PC-9 (cell line): ENCODE results near the gene IPPK. TPM values are rescaled to one million over a fixed set of nuclear protein-coding genes. Genes with fewer than 3 reads are reported as not detected.

ENCODE experiments used
- BruUV-seq: library from RNA; stranded (reverse); fragments of 400-500 nt; replicated peaks from 2 replicates; lab custom pipeline; 2021; lab: Mats Ljungman, UMichigan
- CTCF ChIA-PET: fragments of 300-600 bp; sonication (Branson Sonifier 250); formaldehyde crosslinking; loops from one replicate; lab custom pipeline; 2022; ENCODE audit warnings: antibody characterized with exemption; lab: Charles Lee
- POLR2A ChIA-PET: fragments of 300-600 bp; sonication (Branson Sonifier 250); formaldehyde crosslinking; loops from one replicate; lab custom pipeline; 2022; ENCODE audit warnings: antibody characterized with exemption; ENCODE audit not compliant: unreplicated experiment; lab: Charles Lee
- DNase-seq, 2 experiments: peaks; one replicate each; pipeline versions ENCODE4 v3.0.0 to v3.0.0-alpha.2; 2015 to 2022; ENCODE audit warnings: mixed read lengths in 1 of 2
- H2AFZ ChIP-seq: fragments of 200-600 bp; sonication (generic); 2 replicates; pipeline ENCODE4 v1.8.1; 2017; ENCODE audit warnings: antibody characterized with exemption
- H3F3A ChIP-seq: fragments of 200-600 bp; sonication (generic); 2 replicates; pipeline ENCODE4 v1.8.1; 2017; ENCODE audit warnings: antibody characterized with exemption, mild to moderate bottlenecking, low read depth; ENCODE audit not compliant: insufficient read depth
- H3K27ac ChIP-seq: fragments of 200-600 bp; sonication (generic); 2 replicates; pipeline ENCODE4 v1.6.1; 2016; ENCODE audit warnings: mixed run types
- H3K27me3 ChIP-seq: fragments of 200-600 bp; sonication (generic); 2 replicates; pipeline ENCODE4 v1.6.1; 2016; ENCODE audit warnings: low read depth, mixed run types; ENCODE audit not compliant: insufficient read depth
- H3K36me3 ChIP-seq: fragments of 200-600 bp; sonication (generic); 2 replicates; pipeline ENCODE4 v1.6.1; 2016; ENCODE audit warnings: low read depth, mixed run types
- H3K4me1 ChIP-seq: fragments of 200-600 bp; sonication (generic); replicated peaks from 2 replicates; pipeline ENCODE4 v1.6.1; 2016; ENCODE audit warnings: mixed run types; ENCODE audit not compliant: insufficient read depth
- H3K4me2 ChIP-seq: fragments of 200-600 bp; sonication (generic); 2 replicates; pipeline ENCODE4 v1.6.1; 2017; ENCODE audit warnings: mixed run types
- H3K4me3 ChIP-seq: fragments of 200-600 bp; sonication (generic); 2 replicates; pipeline ENCODE4 v1.6.1; 2016; ENCODE audit warnings: mixed run types
- H3K79me2 ChIP-seq: fragments of 200-600 bp; sonication (generic); 2 replicates; pipeline ENCODE4 v1.6.1; 2017; ENCODE audit warnings: low read depth, mixed run types
- H3K9me2 ChIP-seq: fragments of 200-600 bp; sonication (generic); 2 replicates; pipeline ENCODE4 v1.8.1; 2017; ENCODE audit warnings: mild to moderate bottlenecking; ENCODE audit not compliant: insufficient read depth
- H3K9me3 ChIP-seq: fragments of 200-600 bp; sonication (generic); 2 replicates; pipeline ENCODE4 v1.8.1; 2016; ENCODE audit warnings: low read depth; ENCODE audit not compliant: insufficient read depth
- H4K20me1 ChIP-seq: fragments of 200-600 bp; sonication (generic); 2 replicates; pipeline ENCODE4 v1.8.1; 2017; ENCODE audit not compliant: insufficient read depth
- EZH2 ChIP-seq: fragments of 200-600 bp; sonication (generic); IDR thresholded peaks from 2 replicates; pipeline ENCODE4 v1.8.0; 2017; ENCODE audit warnings: antibody characterized with exemption, low read depth
- intact Hi-C: fragments of 100-400 bp; cut with micrococcal nuclease; formaldehyde crosslinking; loops from one replicate; pipeline ENCODE4 v1.10.0; 2022; ENCODE audit not compliant: unreplicated experiment
- total RNA-seq: library from RNA; stranded (reverse); gene quantifications from 2 replicates; pipeline ENCODE4 v1.2.3, GENCODE V29; 2021
- TF ChIP-seq, protein P1 (sequence below): fragments of 200-600 bp; sonication (generic); conservative IDR thresholded peaks from 2 replicates; pipeline ENCODE4 v1.6.1; 2017; ENCODE audit warnings: mixed run types, antibody characterized with exemption, mild to moderate bottlenecking, moderate library complexity

Gene IPPK
- total RNA-seq, 1 experiment from 2014 or later: 12.3 TPM

DNA sequence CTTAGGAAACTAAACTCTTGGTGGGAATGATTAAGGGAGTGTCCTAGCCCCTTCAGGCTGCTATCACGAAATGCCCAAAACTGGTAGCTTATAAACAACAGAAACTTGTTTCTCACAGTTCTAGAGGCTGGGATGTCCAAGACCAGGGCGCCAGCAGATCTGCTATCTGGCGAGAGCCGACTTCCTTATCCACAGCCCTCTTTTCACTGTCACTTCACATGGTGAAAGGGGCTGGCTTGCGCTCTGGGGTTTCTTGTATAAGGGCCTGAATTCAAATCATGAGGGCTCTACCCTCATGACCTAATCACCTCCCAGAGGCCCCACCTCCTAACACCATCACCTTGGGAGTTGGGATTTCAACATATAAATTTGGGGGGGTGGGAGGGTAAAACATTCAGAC, 49.1 kb downstream of the IPPK start:
- H3F3A ChIP-seq: peaks cover 5% of the 10 kb centered on the region; the same call in 1 of the 2 replicates
- POLR2A ChIA-PET: no interaction called here
- no TSS peak for BruUV-seq
- no peak for DNase-seq
- H3K27ac ChIP-seq: no peak overlapping the region
- H3K4me1 ChIP-seq: peaks cover 20% of the 10 kb centered on the region
- no peak overlapping the region for H3K4me2 ChIP-seq
- H3K27me3 ChIP-seq: no peaks in the 10 kb centered on the region
- H4K20me1 ChIP-seq: no peaks in the 10 kb centered on the region
- CTCF ChIA-PET: no interaction called here
- no peaks in the 10 kb centered on the region for H3K9me3 ChIP-seq
- H3K4me3 ChIP-seq: no peak overlapping the region
- H3K36me3 ChIP-seq: peaks cover 3% of the 10 kb centered on the region; the same call in 1 of the 2 replicates
- TF ChIP-seq, protein P1, sequence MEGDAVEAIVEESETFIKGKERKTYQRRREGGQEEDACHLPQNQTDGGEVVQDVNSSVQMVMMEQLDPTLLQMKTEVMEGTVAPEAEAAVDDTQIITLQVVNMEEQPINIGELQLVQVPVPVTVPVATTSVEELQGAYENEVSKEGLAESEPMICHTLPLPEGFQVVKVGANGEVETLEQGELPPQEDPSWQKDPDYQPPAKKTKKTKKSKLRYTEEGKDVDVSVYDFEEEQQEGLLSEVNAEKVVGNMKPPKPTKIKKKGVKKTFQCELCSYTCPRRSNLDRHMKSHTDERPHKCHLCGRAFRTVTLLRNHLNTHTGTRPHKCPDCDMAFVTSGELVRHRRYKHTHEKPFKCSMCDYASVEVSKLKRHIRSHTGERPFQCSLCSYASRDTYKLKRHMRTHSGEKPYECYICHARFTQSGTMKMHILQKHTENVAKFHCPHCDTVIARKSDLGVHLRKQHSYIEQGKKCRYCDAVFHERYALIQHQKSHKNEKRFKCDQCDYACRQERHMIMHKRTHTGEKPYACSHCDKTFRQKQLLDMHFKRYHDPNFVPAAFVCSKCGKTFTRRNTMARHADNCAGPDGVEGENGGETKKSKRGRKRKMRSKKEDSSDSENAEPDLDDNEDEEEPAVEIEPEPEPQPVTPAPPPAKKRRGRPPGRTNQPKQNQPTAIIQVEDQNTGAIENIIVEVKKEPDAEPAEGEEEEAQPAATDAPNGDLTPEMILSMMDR: no peak
- TF ChIP-seq EZH2: no peak
- H3K79me2 ChIP-seq: no peaks in the 10 kb centered on the region
- intact Hi-C loops: no loop called here
- H2AFZ ChIP-seq: no peak overlapping the region
- no peaks in the 10 kb centered on the region for H3K9me2 ChIP-seq

- 0 out of 2 replicates have a peak, but pooled peaks cover 5% of the 10 kb centered on the region for H3F3A ChIP-seq
- no peak overlapping the region for H3K4me2 ChIP-seq
- H3K27me3 ChIP-seq: no peaks in the 10 kb centered on the region
- ChIA-PET CTCF (no interaction called here), POLR2A (interaction anchor here (0.5 kb wide), 1 partner anchor 211 kb away, joined by 3 read pairs; no protein-coding TSS in a partner anchor)
- H2AFZ ChIP-seq: no peak overlapping the region
- H3K79me2 ChIP-seq: no peaks in the 10 kb centered on the region
- BruUV-seq: no TSS peak
- no peak for TF ChIP-seq EZH2
- TF ChIP-seq, protein P1: no peak
- no peak overlapping the region for H3K27ac ChIP-seq
- no peak for DNase-seq
- intact Hi-C loops: no loop called here
- no peaks in the 10 kb centered on the region for H4K20me1 ChIP-seq
- H3K9me3 ChIP-seq: no peaks in the 10 kb centered on the region
- H3K4me3 ChIP-seq: no peak overlapping the region
- no peaks in the 10 kb centered on the region for H3K9me2 ChIP-seq
- peaks cover 3% of the 10 kb centered on the region; the same call in 1 of the 2 replicates for H3K36me3 ChIP-seq
- H3K4me1 ChIP-seq: peaks cover 9% of the 10 kb centered on the region
Measured at GRCh38 chr9:92619601-92620300, 50.2 kb downstream of the IPPK start.

- Histone ChIP-seq H3K27me3 (no peaks in the 10 kb centered on the region), H3K9me3 (no peaks in the 10 kb centered on the region), H3K4me1 (no peaks in the 10 kb centered on the region), H4K20me1 (no peaks in the 10 kb centered on the region), H3K36me3 (peaks cover 3% of the 10 kb centered on the region; the same call in 1 of the 2 replicates), H3K4me2 (no peak overlapping the region), H3K9me2 (no peaks in the 10 kb centered on the region), H3K79me2 (no peaks in the 10 kb centered on the region), H2AFZ (no peak overlapping the region), H3F3A (no peaks in the 10 kb centered on the region), H3K27ac (no peak overlapping the region), H3K4me3 (no peak overlapping the region)
- ChIA-PET POLR2A (no interaction called here), CTCF (no interaction called here)
- intact Hi-C loops: no loop called here
- no peak for TF ChIP-seq EZH2
- TF ChIP-seq, protein P1: no peak
- no TSS peak for BruUV-seq
- no peak for DNase-seq
Measured at GRCh38 chr9:92618633-92619225, 51.2 kb downstream of the IPPK start.
